SU-DHL-6 (cell line): ENCODE data around the gene RARB.

Experiments
- H2AFZ ChIP-seq: fragments of 200-600 bp; sonication (generic); 2 replicates; pipeline ENCODE4 v1.6.1; 2014; ENCODE audit warnings: low read depth, mild to moderate bottlenecking, moderate library complexity, mixed read lengths, antibody characterized with exemption, low read length; ENCODE audit not compliant: severe bottlenecking
- H3F3A ChIP-seq: fragments of 200-600 bp; shearing (Covaris generic); 2 replicates; pipeline ENCODE4 v1.6.0; 2016; ENCODE audit warnings: antibody characterized with exemption, mild to moderate bottlenecking; ENCODE audit not compliant: insufficient read depth
- H3K27ac ChIP-seq: fragments of 200-600 bp; sonication (generic); 2 replicates; pipeline ENCODE4 v1.5.1; 2016; ENCODE audit warnings: low read depth, mild to moderate bottlenecking, low read length, moderate library complexity, mixed read lengths
- H3K27me3 ChIP-seq: fragments of 200-600 bp; sonication (generic), shearing (Covaris generic); 2 replicates; pipeline ENCODE4 v1.6.0; 2014; ENCODE audit warnings: mild to moderate bottlenecking, low read length
- H3K36me3 ChIP-seq: fragments of 200-600 bp; sonication (generic); 2 replicates; pipeline ENCODE4 v1.6.1; 2014; ENCODE audit warnings: mild to moderate bottlenecking, low read length, mixed read lengths
- H3K4me2 ChIP-seq: fragments of 300-600, 200-600 bp; shearing (Covaris generic), sonication (generic); 2 replicates; pipeline ENCODE4 v1.6.0; 2014; ENCODE audit warnings: low read length, low read depth, mild to moderate bottlenecking; ENCODE audit not compliant: poor library complexity, severe bottlenecking
- H3K4me3 ChIP-seq: fragments of 200-600 bp; sonication (generic); 2 replicates; pipeline ENCODE4 v1.5.1; 2014; ENCODE audit warnings: antibody characterized with exemption, low read length, mild to moderate bottlenecking, mixed read lengths; ENCODE audit not compliant: insufficient read depth, poor library complexity, severe bottlenecking
- H3K79me2 ChIP-seq: fragments of 200-600 bp; sonication (generic); 2 replicates; pipeline ENCODE4 v1.6.1; 2014; ENCODE audit warnings: mild to moderate bottlenecking, low read length, moderate library complexity; ENCODE audit not compliant: insufficient read depth
- H3K9ac ChIP-seq: fragments of 200-600 bp; sonication (generic); 2 replicates; pipeline ENCODE4 v1.7.0; 2014; ENCODE audit warnings: mild to moderate bottlenecking, low read length
- H3K9me2 ChIP-seq: fragments of 200-600 bp; sonication (generic); replicated peaks from 2 replicates; pipeline ENCODE4 v1.6.1; 2014; ENCODE audit warnings: low read length; ENCODE audit not compliant: insufficient read depth
- H3K9me3 ChIP-seq: fragments of 200-600 bp; sonication (generic); 2 replicates; pipeline ENCODE4 v1.6.1; 2014; ENCODE audit warnings: low read length, mixed read lengths; ENCODE audit not compliant: insufficient read depth
- H4K20me1 ChIP-seq: fragments of 200-600 bp; sonication (generic); 2 replicates; pipeline ENCODE4 v1.6.1; 2014; ENCODE audit warnings: low read depth, mild to moderate bottlenecking, antibody characterized with exemption, low read length, moderate library complexity, mixed read lengths
- EZH2phosphoT487 ChIP-seq: fragments of 200-600 bp; sonication (generic), shearing (Covaris generic); conservative IDR thresholded peaks from 2 replicates; pipeline ENCODE4 v1.6.1; 2018; ENCODE audit warnings: mild to moderate bottlenecking, antibody characterized with exemption, low read length, moderate library complexity, mixed read lengths
- TF ChIP-seq, protein P1 (sequence below): fragments of 200-600 bp; sonication (generic); IDR thresholded peaks from one replicate; pipeline ENCODE4 v1.5.1; 2017; ENCODE audit warnings: antibody characterized with exemption, mild to moderate bottlenecking, low read length, moderate library complexity; ENCODE audit not compliant: insufficient read depth, poor library complexity, severe bottlenecking

The RARB gene

DNA sequence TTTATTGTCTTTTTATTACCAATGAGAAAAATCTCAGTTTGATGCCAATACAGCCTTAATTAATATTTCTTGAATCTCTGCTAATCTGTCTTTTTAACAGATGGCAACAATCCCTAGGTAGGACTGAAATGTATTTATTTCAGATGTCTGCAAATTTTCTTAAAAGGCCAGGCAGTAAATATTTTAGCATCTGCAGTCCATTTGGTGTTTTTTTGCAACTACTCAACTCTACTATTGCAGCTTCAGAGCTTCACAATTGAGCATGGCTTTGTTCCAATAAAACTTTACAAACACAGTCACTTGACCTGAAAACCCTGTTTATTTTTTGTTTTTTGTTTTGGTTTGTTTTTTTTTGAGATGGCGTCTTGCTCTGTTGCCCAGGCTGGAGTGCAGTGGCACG lies 82.7 kb downstream of the RARB start:
- Histone ChIP-seq H3K9me3 (no peaks in the 10 kb centered on the region), H2AFZ (no peak overlapping the region), H3K27ac (no peak overlapping the region), H3K36me3 (no peaks in the 10 kb centered on the region), H4K20me1 (no peaks in the 10 kb centered on the region), H3K4me2 (no peak overlapping the region), H3K27me3 (no peaks in the 10 kb centered on the region), H3K79me2 (no peaks in the 10 kb centered on the region), H3K4me3 (no peak overlapping the region), H3F3A (no peaks in the 10 kb centered on the region), H3K9me2 (no peaks in the 10 kb centered on the region), H3K9ac (no peak overlapping the region)
- TF ChIP-seq EZH2phosphoT487 = no peak
- TF ChIP-seq, protein P1, sequence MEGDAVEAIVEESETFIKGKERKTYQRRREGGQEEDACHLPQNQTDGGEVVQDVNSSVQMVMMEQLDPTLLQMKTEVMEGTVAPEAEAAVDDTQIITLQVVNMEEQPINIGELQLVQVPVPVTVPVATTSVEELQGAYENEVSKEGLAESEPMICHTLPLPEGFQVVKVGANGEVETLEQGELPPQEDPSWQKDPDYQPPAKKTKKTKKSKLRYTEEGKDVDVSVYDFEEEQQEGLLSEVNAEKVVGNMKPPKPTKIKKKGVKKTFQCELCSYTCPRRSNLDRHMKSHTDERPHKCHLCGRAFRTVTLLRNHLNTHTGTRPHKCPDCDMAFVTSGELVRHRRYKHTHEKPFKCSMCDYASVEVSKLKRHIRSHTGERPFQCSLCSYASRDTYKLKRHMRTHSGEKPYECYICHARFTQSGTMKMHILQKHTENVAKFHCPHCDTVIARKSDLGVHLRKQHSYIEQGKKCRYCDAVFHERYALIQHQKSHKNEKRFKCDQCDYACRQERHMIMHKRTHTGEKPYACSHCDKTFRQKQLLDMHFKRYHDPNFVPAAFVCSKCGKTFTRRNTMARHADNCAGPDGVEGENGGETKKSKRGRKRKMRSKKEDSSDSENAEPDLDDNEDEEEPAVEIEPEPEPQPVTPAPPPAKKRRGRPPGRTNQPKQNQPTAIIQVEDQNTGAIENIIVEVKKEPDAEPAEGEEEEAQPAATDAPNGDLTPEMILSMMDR = no peak

DNA sequence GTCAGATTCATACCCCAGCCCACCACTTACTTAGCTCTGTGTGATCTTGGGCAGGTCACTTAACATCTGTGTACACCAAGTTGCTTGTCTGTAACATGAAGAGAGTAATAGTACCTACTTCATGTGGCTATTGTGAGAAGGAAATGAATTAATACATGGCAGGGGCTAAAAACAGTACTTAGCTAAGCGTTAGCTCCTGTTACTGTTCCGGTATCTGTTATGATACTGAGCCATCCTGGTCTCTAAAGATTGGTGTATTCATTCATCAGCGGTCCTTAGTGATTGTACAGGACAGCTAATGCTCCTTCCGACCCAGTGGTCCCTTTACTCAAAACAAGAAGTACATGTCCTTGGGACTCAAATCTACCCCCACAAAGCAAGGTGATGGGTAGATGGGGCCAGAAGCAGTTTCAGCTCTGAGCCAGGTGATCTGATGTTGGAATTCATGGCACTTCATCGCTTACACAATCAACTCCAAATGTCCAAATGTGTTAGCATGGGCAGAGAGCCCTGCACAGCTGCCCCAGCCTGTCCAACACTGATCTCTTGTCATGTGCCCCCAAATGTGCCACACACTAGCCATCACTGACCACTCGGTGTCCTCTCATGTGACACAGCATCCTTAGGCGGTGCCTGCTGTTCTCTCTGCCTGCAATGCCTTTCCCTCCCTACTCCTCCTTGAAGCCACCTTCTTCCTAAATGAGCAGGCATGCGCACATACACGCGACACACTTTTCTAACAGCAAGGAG lies 84.1 kb downstream of the RARB start:
- Histone ChIP-seq H3K27ac (no peak overlapping the region), H3K27me3 (no peaks in the 10 kb centered on the region), H3K9me3 (no peaks in the 10 kb centered on the region), H3K4me2 (no peak overlapping the region), H3K79me2 (no peaks in the 10 kb centered on the region), H3F3A (no peaks in the 10 kb centered on the region), H2AFZ (no peak overlapping the region), H3K36me3 (no peaks in the 10 kb centered on the region), H3K4me3 (no peak overlapping the region), H4K20me1 (no peaks in the 10 kb centered on the region), H3K9me2 (no peaks in the 10 kb centered on the region), H3K9ac (no peak overlapping the region)
- TF ChIP-seq, protein P1 = no peak
- no peak for TF ChIP-seq EZH2phosphoT487

DNA sequence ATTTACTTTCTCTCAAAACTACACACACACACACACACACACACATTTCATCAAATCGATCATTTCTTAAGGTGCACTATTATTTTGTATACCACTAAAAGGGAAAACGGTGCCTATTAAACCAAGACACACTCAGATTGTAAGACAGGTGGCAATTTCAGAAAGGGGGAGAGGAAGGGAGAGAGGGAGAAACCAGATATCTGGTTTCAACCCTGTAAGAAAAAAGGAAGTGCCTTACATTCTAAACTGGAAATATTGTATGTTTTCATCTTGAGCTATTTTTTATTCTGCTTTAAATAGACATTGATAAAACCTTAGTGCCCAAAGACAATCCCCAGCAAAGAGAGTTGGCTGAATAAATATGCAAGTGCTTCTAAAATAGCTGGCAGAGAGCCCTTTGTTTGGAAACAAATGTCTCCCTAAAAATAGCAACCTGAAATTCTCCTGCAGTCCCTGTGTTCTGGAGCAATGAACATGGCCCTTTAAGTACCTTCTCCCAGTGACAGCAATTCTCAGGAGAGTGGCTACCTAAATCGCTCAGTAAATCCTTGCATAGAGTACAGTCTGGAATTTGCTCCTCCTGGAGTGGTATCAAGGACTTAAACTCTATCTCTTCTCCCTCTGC lies 85.7 kb downstream of the RARB start:
- H4K20me1 ChIP-seq = no peaks in the 10 kb centered on the region
- H3K79me2 ChIP-seq = no peaks in the 10 kb centered on the region
- H3K36me3 ChIP-seq = no peaks in the 10 kb centered on the region
- H3K4me3 ChIP-seq = no peak overlapping the region
- H3K9me3 ChIP-seq = no peaks in the 10 kb centered on the region
- no peaks in the 10 kb centered on the region for H3K9me2 ChIP-seq
- H3K27me3 ChIP-seq = no peaks in the 10 kb centered on the region
- H3K27ac ChIP-seq = no peak overlapping the region
- H3K9ac ChIP-seq = no peak overlapping the region
- TF ChIP-seq EZH2phosphoT487 = no peak
- TF ChIP-seq, protein P1 = no peak
- no peaks in the 10 kb centered on the region for H3F3A ChIP-seq
- H3K4me2 ChIP-seq = no peak overlapping the region
- no peak overlapping the region for H2AFZ ChIP-seq
